GM21381 (cell line): ENCODE data around the gene OOSP3.
A peak's percentile ranks its signal among the peaks of the same experiment; 100 is the strongest.
"Not testable (repeated sequence)": the region's sequence is repeated elsewhere in the genome, so short reads cannot be mapped to it uniquely, and the experiment has no call there.

Source experiments
- ATAC-seq: cut with Tn5 transposase; IDR thresholded peaks from one replicate; pipeline ENCODE4 v1.9.1; 2021; ENCODE audit warnings: mild to moderate bottlenecking, moderate library complexity; ENCODE audit not compliant: unreplicated experiment

The OOSP3 gene, protein sequence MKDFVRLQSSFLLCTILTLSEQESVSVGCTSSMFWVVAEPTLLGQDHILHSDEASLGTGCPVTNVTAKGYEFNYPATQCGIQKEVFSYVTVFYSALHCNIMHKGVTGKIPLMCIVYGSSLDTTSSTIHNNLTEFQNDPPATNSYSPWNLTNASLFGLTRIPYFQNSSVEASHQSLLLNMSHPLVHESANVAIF

DNA sequence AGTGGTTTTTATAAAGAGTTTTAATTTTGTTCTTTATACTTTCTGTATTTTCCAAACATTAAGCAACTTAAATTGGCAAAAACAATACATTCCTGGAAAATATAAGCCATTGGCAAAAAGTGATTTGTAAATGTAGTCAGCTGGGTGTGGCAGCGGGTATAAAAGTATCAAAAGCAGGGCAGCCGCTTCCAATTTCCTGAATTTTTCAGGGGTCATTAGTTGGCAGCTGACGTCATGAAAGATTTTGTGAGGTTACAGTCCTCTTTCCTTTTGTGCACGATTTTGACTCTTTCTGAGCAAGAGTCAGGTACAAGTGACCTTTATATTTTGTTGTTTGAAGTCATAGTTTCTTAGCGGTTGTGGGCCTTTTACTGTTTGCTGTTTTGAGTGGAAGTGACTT lies at the start of gene OOSP3:
Gene OOSP3 (plus strand): TSS at position 208 of the 400 bp plus-strand sequence. CDS start 27 bp downstream, at position 235.
- no peak for ATAC-seq

DNA sequence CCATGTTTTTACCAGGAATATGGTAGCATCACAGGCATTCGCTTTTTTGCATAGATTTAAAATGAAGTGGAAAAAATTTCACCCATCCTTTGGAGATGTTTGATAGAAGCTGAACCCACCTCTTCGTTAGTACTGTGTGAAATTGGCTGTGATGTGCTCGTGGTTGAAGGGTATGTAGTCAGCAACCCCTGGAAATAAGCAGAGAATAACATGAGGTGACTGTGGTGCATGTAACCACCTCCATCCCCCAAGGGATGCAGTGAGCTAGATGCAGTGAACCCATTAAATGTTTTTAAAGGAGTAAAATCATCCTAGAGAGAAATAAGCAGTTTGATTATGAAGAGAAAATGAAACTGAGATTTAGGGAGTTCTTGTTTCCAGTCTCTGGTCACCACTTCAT lies 49.2 kb upstream of the OOSP3 start:
- ATAC-seq, result no peak

GRCh38 chr11:59833602-59834001 lies 45.0 kb upstream of the OOSP3 start:
- no peak for ATAC-seq

GRCh38 chr11:59839615-59840014 lies 39.0 kb upstream of the OOSP3 start:
- ATAC-seq, result no peak

GRCh38 chr11:59841514-59841913 lies 37.1 kb upstream of the OOSP3 start:
- ATAC-seq, result no peak

DNA sequence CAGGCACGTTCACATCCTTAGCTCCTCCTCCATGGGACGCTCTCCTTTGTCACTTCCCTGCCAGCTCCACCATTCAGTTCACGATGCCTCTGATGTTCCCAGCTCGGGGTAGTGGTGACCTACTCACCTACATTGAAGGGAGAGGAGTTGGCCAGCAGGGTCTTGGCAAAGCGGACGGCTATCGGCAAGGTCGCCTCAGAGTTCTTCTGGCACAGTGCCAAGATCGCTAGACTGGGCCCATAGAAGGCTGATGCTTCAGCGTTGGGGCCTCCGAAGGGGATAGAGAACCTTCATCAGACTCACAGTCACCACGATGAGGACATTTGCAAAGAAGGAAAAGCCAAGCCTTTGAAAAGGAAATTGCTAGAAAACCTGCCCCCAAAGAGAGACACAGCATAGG lies 36.3 kb upstream of the OOSP3 start:
- no peak for ATAC-seq

DNA sequence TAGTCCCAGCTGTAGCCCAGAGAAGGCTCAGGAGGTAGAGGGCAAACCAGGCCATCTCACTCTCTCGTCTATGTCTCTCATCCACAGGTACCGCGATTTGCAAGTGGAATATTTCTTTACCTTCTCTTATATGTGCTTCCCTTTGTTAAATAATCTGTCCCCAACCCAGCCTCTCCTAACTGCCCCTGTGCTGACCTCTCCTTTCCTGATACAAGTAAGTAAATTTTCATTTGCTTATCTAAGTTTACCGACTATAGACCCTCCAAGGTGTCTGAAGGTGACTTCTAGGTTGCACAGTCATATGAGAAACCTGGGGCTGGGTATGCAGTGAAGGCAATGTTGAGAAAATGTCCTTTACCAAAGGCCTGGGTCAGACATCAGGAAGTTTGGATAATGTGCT lies 33.2 kb upstream of the OOSP3 start, which contains the start of gene CBLIF:
Gene CBLIF (minus strand): TSS at position 101 of the 400 bp plus-strand sequence. CDS start 46 bp downstream, at position 55.
- no peak for ATAC-seq

DNA sequence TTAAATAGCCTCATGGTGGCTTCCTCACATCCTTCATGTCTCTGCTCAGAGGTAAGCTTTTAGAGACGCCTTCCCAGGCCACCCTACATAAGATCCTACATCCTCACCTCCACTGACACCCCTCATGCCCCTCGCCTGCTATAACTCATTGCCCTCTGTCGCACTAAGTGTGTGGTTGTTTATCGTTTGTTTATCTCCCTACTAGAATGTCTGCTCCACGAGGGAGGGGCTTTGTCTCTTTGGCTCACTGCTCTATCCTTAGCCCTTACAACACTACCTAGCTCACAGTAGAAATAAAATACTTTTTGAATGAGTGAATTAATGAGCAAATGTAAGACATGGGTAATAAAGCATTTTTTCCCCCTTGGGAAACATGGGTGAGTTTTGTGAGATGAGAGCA lies 32.0 kb upstream of the OOSP3 start:
- no peak for ATAC-seq

DNA sequence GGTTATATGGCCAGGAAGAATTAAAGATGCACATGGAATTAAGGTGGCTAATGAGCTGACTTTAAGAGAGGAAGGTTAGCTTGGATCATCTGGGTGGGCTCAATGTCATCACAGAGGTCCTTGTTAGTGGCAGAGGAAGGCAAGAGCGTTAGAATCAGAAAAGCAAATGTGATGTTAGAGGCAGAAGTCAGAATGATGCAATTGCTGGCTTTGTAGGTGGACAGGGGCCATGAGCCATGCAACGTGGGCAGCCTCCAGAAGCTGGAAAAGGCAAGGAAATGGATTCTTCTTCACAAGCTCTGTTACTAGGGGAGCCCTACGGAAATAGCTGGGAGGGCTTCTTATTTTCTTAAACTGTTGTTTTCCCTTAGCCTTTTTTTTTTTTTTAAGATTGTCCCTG lies 31.0 kb upstream of the OOSP3 start:
- no peak for ATAC-seq

DNA sequence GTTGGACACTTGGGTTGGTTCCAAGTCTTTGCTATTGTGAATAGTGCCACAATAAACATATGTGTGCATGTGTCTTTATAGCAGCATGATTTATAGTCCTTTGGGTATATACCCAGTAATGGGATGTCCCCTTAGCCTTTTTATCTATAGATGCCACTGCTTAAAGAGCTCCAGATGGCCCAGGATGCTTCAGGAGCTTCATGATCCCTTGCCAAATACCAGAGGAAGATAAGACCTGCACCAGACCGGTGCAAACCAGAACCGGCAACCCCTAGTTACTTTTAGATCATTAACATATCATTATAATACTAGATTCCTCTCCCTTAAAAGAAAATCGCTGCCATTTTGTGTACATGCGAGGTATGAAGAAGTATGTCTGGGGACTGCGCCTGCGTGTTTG lies 30.1 kb upstream of the OOSP3 start:
- not testable (repeated sequence) for ATAC-seq

DNA sequence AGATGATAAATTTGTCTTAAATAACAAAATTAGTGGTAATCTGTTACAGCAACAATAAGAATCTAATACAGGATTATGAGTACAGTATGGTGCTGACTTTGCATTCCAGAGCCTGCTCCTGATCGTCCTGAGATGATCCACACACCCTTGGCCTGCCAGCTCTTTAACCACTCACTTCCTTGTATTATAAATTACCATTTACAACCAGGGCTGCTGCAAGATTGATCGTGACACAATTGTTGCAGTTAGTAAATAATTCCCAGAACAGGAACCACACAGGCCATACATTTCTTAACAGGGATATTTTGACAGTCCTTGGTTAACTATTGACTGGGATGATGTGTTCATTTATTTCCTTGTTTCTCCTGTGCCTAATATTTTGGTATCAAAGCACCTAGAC lies 29.5 kb upstream of the OOSP3 start:
- ATAC-seq, result peak; percentile 77

- not testable (repeated sequence) for ATAC-seq
These were observed 29.0 kb upstream of the OOSP3 start for GRCh38 chr11:59849551-59849950.

GRCh38 chr11:59851416-59851815 lies 27.2 kb upstream of the OOSP3 start:
- not testable (repeated sequence) for ATAC-seq

GRCh38 chr11:59854871-59855270 lies 23.7 kb upstream of the OOSP3 start:
- no peak for ATAC-seq

DNA sequence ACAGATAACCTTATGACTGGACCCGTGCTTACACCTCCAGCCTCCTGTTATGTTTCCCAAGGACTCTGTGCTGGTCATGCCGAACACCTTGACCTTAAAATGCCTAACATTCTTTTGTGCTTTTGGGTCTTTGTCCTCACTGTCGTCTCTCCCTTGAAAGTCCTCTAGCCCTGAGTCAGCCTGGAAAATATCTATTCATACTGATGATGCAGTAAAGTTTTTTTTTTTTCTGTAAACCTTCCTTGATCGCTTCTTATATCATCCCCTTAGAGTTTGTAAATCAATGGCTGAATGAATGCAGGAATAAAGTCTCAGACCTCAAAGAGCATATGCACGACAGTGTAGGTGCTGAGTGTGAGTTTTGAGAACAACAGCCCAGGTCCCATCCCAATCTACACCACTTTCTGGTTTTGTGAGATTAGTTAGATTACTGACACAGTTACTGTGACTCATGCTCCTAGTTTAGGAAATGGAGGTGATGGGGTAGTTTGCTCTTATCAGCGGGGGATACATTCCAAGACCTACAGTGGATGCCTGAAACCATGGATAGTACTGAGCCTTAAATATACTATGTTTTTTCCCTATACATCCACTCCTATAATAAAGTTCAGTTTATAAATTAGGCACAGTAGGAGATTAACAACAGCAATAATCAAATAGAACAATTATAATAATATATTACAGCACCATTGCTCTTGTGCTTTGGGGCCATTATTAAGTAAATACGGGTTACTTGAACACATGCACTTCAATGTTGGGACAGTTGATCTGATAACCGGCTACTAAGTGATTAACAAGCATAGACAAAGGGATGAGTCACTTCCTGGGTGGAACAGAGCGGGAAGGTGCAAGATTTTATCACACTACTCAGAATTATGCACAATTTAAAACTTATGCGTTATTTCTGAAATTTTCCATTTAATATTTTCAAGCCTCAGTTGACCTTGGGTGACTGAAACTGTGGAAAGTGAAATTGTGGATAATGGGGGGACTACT lies 20.8 kb upstream of the OOSP3 start:
- no peak for ATAC-seq

- no peak for ATAC-seq
These were observed 18.9 kb upstream of the OOSP3 start for GRCh38 chr11:59859673-59860072.

GRCh38 chr11:59862252-59862651 lies 16.3 kb upstream of the OOSP3 start:
- ATAC-seq, result no peak

- no peak for ATAC-seq
These were observed 13.6 kb upstream of the OOSP3 start for GRCh38 chr11:59865031-59865430.

- no peak for ATAC-seq
These were observed 12.2 kb upstream of the OOSP3 start, which contains the start of gene TCN1 for GRCh38 chr11:59866397-59866796. Gene TCN1, minus strand, starts transcription at chr11:59866487. Its CDS starts 17 bp downstream, at chr11:59866470.

DNA sequence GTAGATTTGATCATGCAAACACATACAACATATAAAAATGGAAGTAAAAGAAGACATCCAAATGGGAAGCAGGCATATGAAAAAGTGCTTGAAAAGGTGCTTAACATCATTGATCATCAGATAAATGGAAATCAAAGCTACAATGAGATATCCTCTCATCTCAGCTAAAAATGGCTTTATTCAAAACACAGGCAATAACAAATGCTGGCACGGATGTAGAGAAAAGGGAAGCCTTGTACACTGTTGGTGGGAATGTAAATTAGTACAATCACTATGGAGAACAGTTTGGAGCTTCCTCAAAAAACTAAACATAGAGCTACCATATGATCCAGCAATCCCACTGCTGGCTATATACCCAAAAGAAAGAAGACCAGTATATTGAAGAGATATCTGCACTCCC lies 11.7 kb upstream of the OOSP3 start:
- ATAC-seq, result no peak

- no peak for ATAC-seq
These were observed 10.6 kb upstream of the OOSP3 start for GRCh38 chr11:59867946-59868345.

GRCh38 chr11:59872076-59872475 lies 6.5 kb upstream of the OOSP3 start:
- no peak for ATAC-seq
